Smooth muscle cell (in vitro differentiated cells): ENCODE results near the gene LSR. TPM values are rescaled to one million over a fixed set of nuclear protein-coding genes. Genes with fewer than 3 reads are reported as not detected.

Experiments
- DNase-seq: peaks from one replicate; lab custom pipeline; 2025; ENCODE audit not compliant: unreplicated experiment; lab: John Stamatoyannopoulos, UW
- H2AFZ ChIP-seq: fragments of 200-600 bp; sonication (generic); 2 replicates; pipeline ENCODE4 v1.6.0; 2016; ENCODE audit warnings: antibody characterized with exemption, low read depth, mild to moderate bottlenecking
- H3F3A ChIP-seq: fragments of 200-600 bp; sonication (generic); 2 replicates; pipeline ENCODE4 v1.6.0; 2017; ENCODE audit warnings: antibody characterized with exemption, low read depth
- H3K27ac ChIP-seq: fragments of 200-600 bp; sonication (generic); 2 replicates; pipeline ENCODE4 v1.5.1; 2016; ENCODE audit warnings: low read depth, mild to moderate bottlenecking
- H3K27me3 ChIP-seq: fragments of 200-600 bp; sonication (generic); 2 replicates; pipeline ENCODE4 v1.6.1; 2016; ENCODE audit warnings: low read depth, mild to moderate bottlenecking
- H3K36me3 ChIP-seq: fragments of 200-600 bp; sonication (generic); 2 replicates; pipeline ENCODE4 v1.5.1; 2016; ENCODE audit warnings: low read depth
- H3K4me1 ChIP-seq: fragments of 200-600 bp; sonication (generic); 2 replicates; pipeline ENCODE4 v1.5.1; 2016; ENCODE audit warnings: low read depth
- H3K4me2 ChIP-seq: fragments of 200-600 bp; sonication (generic); 2 replicates; pipeline ENCODE4 v1.6.0; 2016; ENCODE audit warnings: mild to moderate bottlenecking
- H3K4me3 ChIP-seq: fragments of 200-600 bp; sonication (generic); 2 replicates; pipeline ENCODE4 v1.5.1; 2016; ENCODE audit warnings: mild to moderate bottlenecking
- H3K79me2 ChIP-seq: fragments of 200-600 bp; sonication (generic); 2 replicates; pipeline ENCODE4 v1.6.0; 2016; ENCODE audit warnings: low read depth, mild to moderate bottlenecking
- H3K9ac ChIP-seq: fragments of 200-600 bp; sonication (generic); 2 replicates; pipeline ENCODE4 v1.6.0; 2016; ENCODE audit warnings: low read depth
- H3K9me3 ChIP-seq: fragments of 200-600 bp; sonication (generic); replicated peaks from 2 replicates; pipeline ENCODE4 v1.5.1; 2016; ENCODE audit warnings: low read depth
- H4K20me1 ChIP-seq: fragments of 200-600 bp; sonication (generic); 2 replicates; pipeline ENCODE4 v1.6.0; 2016; ENCODE audit warnings: low read depth
- CTCF ChIP-seq: fragments of 200-600 bp; sonication (generic); IDR thresholded peaks from 2 replicates; pipeline ENCODE4 v1.5.1; 2017; ENCODE audit warnings: borderline replicate concordance, mild to moderate bottlenecking, antibody characterized with exemption; ENCODE audit not compliant: insufficient read depth, poor library complexity, severe bottlenecking
- WGBS: methylation state at CpG from one replicate; pipeline ENCODE4 v1.1.7; 2016; ENCODE audit warnings: low lambda C conversion rate; 5-methylcytosine and 5-hydroxymethylcytosine counted together
- polyA plus RNA-seq: library from polyadenylated mRNA; unstranded; fragments of >200 nt; fragmentation: Nextera tagmentation; extraction: Ambion mirVana; gene quantifications from 2 replicates; pipeline ENCODE4 v1.2.1, GENCODE V29; 2016
- total RNA-seq: library from RNA; depleted of rRNA; stranded (reverse); fragments of >200 nt; gene quantifications from 2 replicates; pipeline ENCODE4 v1.2.3, GENCODE V29; 2014

Gene LSR
- total and polyA plus RNA-seq, 2 experiments from 2014 or later = 14.0 to 14.2 TPM

GRCh38 chr19:35270381-35270811, 21.6 kb downstream of the LSR start:
- no peak overlapping the region for H3K27ac ChIP-seq
- peak overlapping the region; percentile 90 for H3K4me2 ChIP-seq
- WGBS = 98% methylated on average over 16 of the region's 16 CpGs
- no peak for TF ChIP-seq CTCF
- peaks cover 14% of the 10 kb centered on the region for H4K20me1 ChIP-seq
- H3K4me3 ChIP-seq = no peak overlapping the region
- H3K79me2 ChIP-seq = peaks cover 8% of the 10 kb centered on the region
- peaks cover 3% of the 10 kb centered on the region for H3K4me1 ChIP-seq
- peaks cover 8% of the 10 kb centered on the region for H3F3A ChIP-seq
- H2AFZ ChIP-seq = no peak overlapping the region
- H3K36me3 ChIP-seq = no peaks in the 10 kb centered on the region
- DNase-seq = no peak
- no peaks in the 10 kb centered on the region for H3K9me3 ChIP-seq
- no peak overlapping the region for H3K9ac ChIP-seq
- no peaks in the 10 kb centered on the region for H3K27me3 ChIP-seq

- WGBS = 100% methylated on average over 7 of the region's 7 CpGs
- no peak overlapping the region for H2AFZ ChIP-seq
Observed at GRCh38 chr19:35271546-35271945, 22.7 kb downstream of the LSR start.

GRCh38 chr19:35272122-35272719, 23.4 kb downstream of the LSR start:
- Histone ChIP-seq H3K27me3 (no peaks in the 10 kb centered on the region), H4K20me1 (peaks cover 14% of the 10 kb centered on the region), H3F3A (no peaks in the 10 kb centered on the region), H3K9ac (no peak overlapping the region), H3K9me3 (no peaks in the 10 kb centered on the region), H3K79me2 (peaks cover 6% of the 10 kb centered on the region), H3K4me3 (no peak overlapping the region), H3K4me1 (peaks cover 3% of the 10 kb centered on the region), H2AFZ (no peak overlapping the region), H3K27ac (no peak overlapping the region), H3K36me3 (no peaks in the 10 kb centered on the region), H3K4me2 (no peak overlapping the region)
- no peak for DNase-seq
- no peak for TF ChIP-seq CTCF
- 97% methylated on average over 16 of the region's 16 CpGs for WGBS

More at GRCh38 chr19:35271546-35271945, 22.7 kb downstream of the LSR start:
- H3K4me2 ChIP-seq = no peak overlapping the region
- no peak overlapping the region for H3K27ac ChIP-seq
- no peak overlapping the region for H3K4me3 ChIP-seq
- H3K36me3 ChIP-seq = no peaks in the 10 kb centered on the region
- H3K79me2 ChIP-seq = peaks cover 8% of the 10 kb centered on the region
- no peaks in the 10 kb centered on the region for H3F3A ChIP-seq
- H4K20me1 ChIP-seq = peaks cover 14% of the 10 kb centered on the region
- DNase-seq = no peak
- no peaks in the 10 kb centered on the region for H3K27me3 ChIP-seq
- H3K4me1 ChIP-seq = peaks cover 3% of the 10 kb centered on the region
- no peak for TF ChIP-seq CTCF
- H3K9me3 ChIP-seq = no peaks in the 10 kb centered on the region
- no peak overlapping the region for H3K9ac ChIP-seq
